GM12865 (cell line): ENCODE results near the gene RGS19.

Experiments
- DNase-seq: peaks from one replicate; pipeline ENCODE4 v3.0.0; 2010; ENCODE audit warnings: low read depth
- H3K4me3 ChIP-seq: 2 replicates; pipeline ENCODE4 v1.5.1; 2011; ENCODE audit warnings: mild to moderate bottlenecking, low read depth, low read length, control low read depth
- CTCF ChIP-seq: IDR thresholded peaks from 2 replicates; pipeline ENCODE4 v1.5.1; 2011; ENCODE audit warnings: low read length, control low read depth, low read depth, inconsistent platforms; ENCODE audit not compliant: insufficient read depth; ENCODE audit errors: missing control alignments

RGS19 gene

GRCh38 chr20:64077541-64077875 lies 1.8 kb downstream of the RGS19 start:
- peak overlapping the region; percentile 60 for H3K4me3 ChIP-seq
- no peak for TF ChIP-seq CTCF
- DNase-seq = no peak

DNA sequence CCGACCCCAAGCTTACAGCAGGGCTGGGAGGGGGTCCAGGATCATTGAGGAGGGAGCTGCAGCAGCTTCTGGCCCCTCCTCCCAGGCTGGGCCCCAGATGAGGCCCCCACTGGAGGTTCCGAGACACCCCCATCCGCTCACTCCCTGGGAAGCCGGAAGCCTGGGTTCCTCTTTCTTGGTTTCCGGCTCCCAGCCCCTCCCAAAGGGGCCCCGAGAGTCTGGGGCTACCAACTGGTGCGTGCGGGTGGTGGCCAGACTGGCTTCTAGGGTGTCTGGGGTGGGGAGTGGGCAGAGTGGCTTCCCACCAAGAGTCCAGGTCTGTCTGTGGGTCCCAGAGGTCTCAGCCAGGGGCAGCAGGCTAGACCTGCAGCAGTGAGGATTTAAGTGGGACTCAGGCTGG lies 2.2 kb downstream of the RGS19 start:
- H3K4me3 ChIP-seq = peak overlapping the region; percentile 60
- no peak for TF ChIP-seq CTCF

DNA sequence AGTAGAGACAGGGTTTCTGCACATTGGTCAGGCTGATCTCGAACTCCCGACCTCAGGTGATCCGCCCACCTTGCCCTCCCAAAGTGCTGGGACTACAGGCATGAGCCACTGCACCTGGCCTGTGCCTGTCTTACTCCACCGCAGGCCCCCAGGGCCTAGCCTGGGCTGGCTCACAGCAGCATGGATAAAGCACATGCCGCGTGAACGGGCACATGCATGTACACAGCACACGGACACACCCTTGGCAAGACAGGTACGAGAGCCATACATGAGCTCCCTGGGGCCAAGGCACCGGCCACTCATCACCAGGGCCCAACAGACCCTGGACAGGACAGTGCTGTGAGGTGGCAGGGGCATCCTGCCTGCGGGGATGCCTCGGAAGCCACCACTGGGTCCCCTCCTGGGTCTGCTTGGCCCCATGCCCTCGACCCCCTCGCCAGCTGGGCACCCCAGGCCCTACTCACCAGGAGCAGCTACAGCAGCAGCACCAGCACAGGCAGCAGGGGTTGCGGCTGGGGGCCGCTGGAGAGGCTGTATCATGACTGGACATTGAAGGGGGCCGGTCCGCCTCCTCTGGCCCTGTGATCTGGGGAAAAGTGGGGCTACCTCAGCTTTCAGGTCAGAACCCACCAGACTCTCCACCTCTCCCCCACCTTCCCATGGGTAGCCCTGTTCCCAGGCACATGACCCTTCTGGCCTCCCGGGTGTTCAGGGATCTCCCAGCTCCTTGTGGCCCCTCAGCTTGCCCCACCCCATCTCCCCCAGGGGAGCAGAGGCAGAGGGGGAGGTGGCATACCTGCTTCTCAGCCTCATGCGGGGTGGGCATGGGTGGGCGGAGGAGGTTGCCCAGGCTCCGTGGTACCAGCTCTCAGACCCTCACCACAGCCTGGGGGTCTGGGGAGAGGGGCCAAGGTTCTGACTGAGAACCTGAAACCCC lies 3.0 kb downstream of the RGS19 start:
- peak overlapping the region; percentile 60 for H3K4me3 ChIP-seq
- no peak for DNase-seq

More for the DNA sequence above, 2.2 kb downstream of the RGS19 start:
- DNase-seq = peak; percentile 76

GRCh38 chr20:64075556-64075955 lies 3.8 kb downstream of the RGS19 start:
- no peak overlapping the region for H3K4me3 ChIP-seq
- TF ChIP-seq CTCF = no peak
- no peak for DNase-seq

More for the DNA sequence above, 3.0 kb downstream of the RGS19 start:
- TF ChIP-seq CTCF = no peak

- no peak overlapping the region for H3K4me3 ChIP-seq
- DNase-seq = no peak
- no peak for TF ChIP-seq CTCF
Observed at GRCh38 chr20:64074963-64075362, 4.4 kb downstream of the RGS19 start.

DNA sequence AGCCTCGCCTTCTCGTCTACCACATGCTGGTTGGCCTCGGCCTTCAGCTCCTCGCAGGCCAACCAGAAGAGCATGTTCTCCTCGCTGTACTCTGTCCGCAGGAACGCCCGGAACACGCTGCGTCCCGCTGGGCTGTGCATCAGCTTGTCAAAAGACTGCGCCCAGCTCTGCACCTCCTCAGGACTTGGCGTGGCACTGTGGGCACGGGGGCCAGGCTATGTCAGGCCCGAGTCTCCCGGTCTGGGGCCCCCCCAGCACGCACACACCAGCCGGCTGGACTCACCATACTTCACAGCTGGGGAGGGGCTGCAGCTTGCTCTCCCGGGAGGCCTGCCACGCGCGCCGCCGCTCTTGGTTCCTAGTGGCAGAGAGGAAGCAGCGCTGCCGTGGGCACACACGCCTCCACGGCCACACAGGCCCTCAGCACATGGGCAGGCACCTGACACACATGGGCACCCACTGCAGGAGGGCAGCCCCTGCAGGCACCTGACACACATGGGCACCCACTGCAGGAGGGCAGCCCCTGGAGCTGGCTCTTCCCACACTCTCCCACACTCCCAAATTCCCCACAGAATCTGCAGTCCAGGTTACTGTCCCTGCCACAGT lies 5.0 kb downstream of the RGS19 start:
- H3K4me3 ChIP-seq = no peak overlapping the region
- TF ChIP-seq CTCF = no peak
- no peak for DNase-seq
